Endothelial cell of umbilical vein (primary cell): Measurements from ENCODE around the gene AKAIN1. TPM values are rescaled to one million over a fixed set of nuclear protein-coding genes. Genes with fewer than 3 reads are reported as not detected.
A peak's percentile ranks its signal among the peaks of the same experiment; 100 is the strongest.

Experiments used
- Bru-seq: library from RNA; stranded (reverse); fragments of 400-500 nt; gene quantifications from one replicate; lab custom pipeline; 2021; lab: Mats Ljungman, UMichigan
- BruChase-seq, 2 experiments: library from RNA; stranded (reverse); fragments of 400-500 nt; gene quantifications; one replicate each; lab custom pipeline; 2021; lab: Mats Ljungman, UMichigan
- BruUV-seq: library from RNA; stranded (reverse); fragments of 400-500 nt; replicated peaks from 2 replicates; lab custom pipeline; 2021; lab: Mats Ljungman, UMichigan
- CTCF ChIA-PET: fragments of 300-600, 350-600 bp; sonication (Branson Sonifier 250); formaldehyde crosslinking; loops from one replicate; lab custom pipeline; 2021; ENCODE audit warnings: antibody characterized with exemption, inconsistent platforms; lab: Charles Lee
- POLR2A ChIA-PET: fragments of 300-600, 350-600 bp; sonication (Branson Sonifier 250); formaldehyde crosslinking; loops from one replicate; lab custom pipeline; 2021; ENCODE audit warnings: antibody characterized with exemption, inconsistent platforms; lab: Charles Lee
- DNase-seq: peaks from one replicate; pipeline ENCODE4 v3.0.0-alpha.2; 2011; ENCODE audit warnings: low read depth, low spot score
- FAIRE-seq: peaks from 2 replicates; lab custom pipeline; 2011; peaks lifted over from hg19 to GRCh38; lab: Jason Lieb, UNC
- H2AFZ ChIP-seq: 2 replicates; pipeline ENCODE4 v1.6.0; 2012; ENCODE audit warnings: low read depth, low read length, control low read depth, inconsistent platforms
- H3K27ac ChIP-seq: 2 replicates; pipeline ENCODE4 v1.5.1; 2011; ENCODE audit warnings: low read depth, mild to moderate bottlenecking, control low read depth, low read length, moderate library complexity; ENCODE audit not compliant: insufficient read depth
- H3K27me3 ChIP-seq, 2 experiments: 2 replicates each; pipeline versions ENCODE4 v1.6.0 to v1.6.1; 2011; ENCODE audit warnings: low read length in 2 of 2, mixed read lengths in 1 of 2; ENCODE audit not compliant: control insufficient read depth in 2 of 2, insufficient read depth in 2 of 2
- H3K36me3 ChIP-seq, 2 experiments: 2 replicates in 1 of 2; 3 replicates in 1 of 2; pipeline ENCODE4 v1.5.1; 2011; ENCODE audit warnings: low read length in 2 of 2, mild to moderate bottlenecking in 1 of 2, moderate library complexity in 1 of 2; ENCODE audit not compliant: control insufficient read depth in 2 of 2, insufficient read depth in 2 of 2; ENCODE audit errors: extremely low read depth in 1 of 2
- H3K4me1 ChIP-seq: 3 replicates; pipeline ENCODE4 v1.5.1; 2011; ENCODE audit warnings: mild to moderate bottlenecking, low read length; ENCODE audit not compliant: control insufficient read depth, insufficient read depth; ENCODE audit errors: extremely low read depth
- H3K4me2 ChIP-seq: 2 replicates; pipeline ENCODE4 v1.6.1; 2011; ENCODE audit warnings: low read length, control low read depth, mixed read lengths; ENCODE audit not compliant: insufficient read depth
- H3K4me3 ChIP-seq, 3 experiments: fragments of 200-600 bp in 1 of 3; sonication (generic), shearing (Covaris generic) in 1 of 3; replicated peaks in 1 of 3; 2 replicates each; pipeline ENCODE4 v1.5.1; 2011 to 2016; ENCODE audit warnings: control low read depth in 3 of 3, low read length in 3 of 3, mild to moderate bottlenecking in 2 of 3, inconsistent platforms in 1 of 3, low read depth in 1 of 3, moderate library complexity in 1 of 3; ENCODE audit not compliant: insufficient read depth in 1 of 3
- H3K79me2 ChIP-seq: 2 replicates; pipeline ENCODE4 v1.6.0; 2012; ENCODE audit warnings: low read length, inconsistent platforms; ENCODE audit not compliant: control insufficient read depth, insufficient read depth
- H3K9ac ChIP-seq: replicated peaks from 2 replicates; pipeline ENCODE3; 2011; ENCODE audit warnings: low read length, control low read depth; ENCODE audit not compliant: insufficient read depth; ENCODE audit errors: extremely low read depth
- H3K9me1 ChIP-seq: replicated peaks from 3 replicates; pipeline ENCODE4 v1.6.0; 2011; ENCODE audit warnings: mild to moderate bottlenecking, low read length; ENCODE audit not compliant: control insufficient read depth, insufficient read depth; ENCODE audit errors: extremely low read depth
- H3K9me3 ChIP-seq: replicated peaks from 2 replicates; pipeline ENCODE4 v1.5.1; 2012; ENCODE audit warnings: low read length, inconsistent platforms; ENCODE audit not compliant: control insufficient read depth, insufficient read depth
- H4K20me1 ChIP-seq: replicated peaks from 2 replicates; pipeline ENCODE3; 2011; ENCODE audit warnings: mild to moderate bottlenecking, low read length; ENCODE audit not compliant: control insufficient read depth, insufficient read depth; ENCODE audit errors: extremely low read depth
- CTCF ChIP-seq, 2 donors: IDR thresholded peaks; 1 replicate in 1 of 2; 2 replicates in 1 of 2; pipeline ENCODE4 v1.5.1; 2011; ENCODE audit warnings: low read length in 2 of 2, mild to moderate bottlenecking in 2 of 2, moderate library complexity in 2 of 2, control low read depth in 1 of 2, inconsistent platforms in 1 of 2, low read depth in 1 of 2; ENCODE audit not compliant: insufficient read depth in 1 of 2; ENCODE audit errors: extremely low read depth in 1 of 2
- EZH2 ChIP-seq: IDR thresholded peaks from 2 replicates; pipeline ENCODE4 v1.6.1; 2012; ENCODE audit warnings: borderline replicate concordance, low read depth, mild to moderate bottlenecking, moderate library complexity, low read length, inconsistent platforms; ENCODE audit not compliant: severe bottlenecking
- FOS ChIP-seq: IDR thresholded peaks from 2 replicates; pipeline ENCODE4 v1.6.1; 2011; ENCODE audit warnings: mild to moderate bottlenecking, low read length, moderate library complexity, borderline replicate concordance; ENCODE audit not compliant: insufficient read depth
- GATA2 ChIP-seq: IDR thresholded peaks from 2 replicates; pipeline ENCODE4 v1.7.0; 2011; ENCODE audit warnings: low read depth, mild to moderate bottlenecking, moderate library complexity, mixed read lengths, low read length; ENCODE audit not compliant: insufficient read length, insufficient read depth
- JUN ChIP-seq: IDR thresholded peaks from 2 replicates; pipeline ENCODE4 v1.6.1; 2011; ENCODE audit warnings: borderline replicate concordance, low read depth; ENCODE audit not compliant: insufficient read length, insufficient read depth
- MAX ChIP-seq: IDR thresholded peaks from 2 replicates; pipeline ENCODE4 v1.6.1; 2011; ENCODE audit not compliant: insufficient read depth, insufficient read length
- MYC ChIP-seq: IDR thresholded peaks from one replicate; pipeline ENCODE4 v1.6.1; 2011; ENCODE audit warnings: mild to moderate bottlenecking, low read depth, low read length
- POLR2A ChIP-seq: IDR thresholded peaks from 2 replicates; pipeline ENCODE4 v1.6.1; 2012; ENCODE audit warnings: low read depth, mild to moderate bottlenecking, control low read depth, low read length
- POLR2AphosphoS5 ChIP-seq: IDR thresholded peaks from 2 replicates; pipeline ENCODE4 v1.6.1; 2012; ENCODE audit warnings: low read depth, mild to moderate bottlenecking, control low read depth, low read length, moderate library complexity; ENCODE audit not compliant: insufficient read depth
- dilution Hi-C: fragments of 300-500 bp; cut with MboI; formaldehyde crosslinking; loops from one replicate; pipeline ENCODE4 v1.15.0; 2019; ENCODE audit warnings: low sequenced_read_pairs; ENCODE audit not compliant: extremely low pct_ligation_motif_present
- intact Hi-C: fragments of 100-400 bp; cut with micrococcal nuclease; formaldehyde crosslinking; loops from one replicate; pipeline ENCODE4 v1.10.0; 2022
- long read RNA-seq: library from polyadenylated mRNA; stranded (forward); transcript quantifications from one replicate; pipeline ENCODE4 v2.0.0, GENCODE V29; 2021
- polyA minus RNA-seq, 3 experiments: library from RNA; depleted of rRNA, polyadenylated mRNA; stranded (reverse); fragments of >200 nt; gene quantifications; 1 replicate in 1 of 3; 2 replicates in 2 of 3; pipeline ENCODE4 v1.2.3, GENCODE V29; 2011
- polyA plus RNA-seq, 4 experiments: library from polyadenylated mRNA; depleted of rRNA in 3 of 4; stranded (reverse) in 3 of 4; unstranded in 1 of 4; fragments of >200 nt; gene quantifications; 2 replicates each; pipeline versions ENCODE4 v1.2.1 to v1.2.3, GENCODE V29; 2011 to 2012; ENCODE audit warnings: missing spikeins in 1 of 4
- total RNA-seq: library from RNA; stranded (reverse); gene quantifications from 2 replicates; pipeline ENCODE4 v1.2.3, GENCODE V29; 2021

The AKAIN1 gene, protein sequence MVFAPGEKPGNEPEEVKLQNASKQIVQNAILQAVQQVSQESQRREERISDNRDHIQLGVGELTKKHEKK
- total RNA-seq (not detected in 2 replicates), polyA plus RNA-seq (not detected in 2 replicates), polyA minus RNA-seq (not detected in 2 replicates), Bru-seq, nascent RNA (not detected), BruChase-seq, experiment 1, labeled RNA remaining after a 6-hour chase (percentile 2 among the genes with signal in this experiment), BruChase-seq, experiment 2, labeled RNA remaining after a 2-hour chase (not detected)
- not detected in 2 replicates for polyA plus RNA-seq (2011; cell fraction: cytosol; rRNA removed)
- not detected in 2 replicates for polyA plus RNA-seq (2011; cell fraction: nucleus; rRNA removed)
- not detected in 2 replicates for polyA plus RNA-seq (2012)
- polyA minus RNA-seq (2011; cell fraction: cytosol; rRNA and poly(A)+ RNA removed) = not detected
- not detected in 2 replicates for polyA minus RNA-seq (2011; cell fraction: nucleus; rRNA and poly(A)+ RNA removed)
- long read RNA-seq = 0 reads

DNA sequence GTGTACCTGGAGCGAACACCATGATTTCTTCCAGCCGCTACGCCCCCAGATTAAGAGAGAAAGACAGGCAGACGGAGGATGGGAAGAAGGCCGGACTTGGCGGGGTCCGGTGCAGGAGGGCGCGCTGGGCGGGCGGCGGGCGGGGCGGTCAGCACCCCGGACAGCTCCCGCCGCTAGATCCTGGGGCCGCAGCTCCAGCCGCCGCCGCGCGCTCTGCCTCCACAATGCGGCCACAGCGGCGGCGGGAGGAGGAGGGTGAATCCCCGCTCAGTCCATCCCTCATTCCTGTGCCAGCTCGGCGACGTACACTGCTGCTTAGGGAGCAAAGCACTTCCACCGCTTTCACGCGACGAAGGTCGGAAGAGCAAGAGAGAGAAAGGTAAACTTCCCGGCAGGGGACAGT lies at the start of gene AKAIN1:
Gene AKAIN1 (minus strand): TSS at position 226 of the 403 bp plus-strand sequence. CDS start 204 bp downstream, at position 22.
- POLR2A ChIA-PET = interaction anchor here (0.6 kb wide), 1 partner anchor 43 kb away, joined by 3 read pairs; no protein-coding TSS in a partner anchor
- H3K9me3 ChIP-seq = no peaks in the 10 kb centered on the region
- FAIRE-seq (no peak), DNase-seq (peak; percentile 31)
- no peaks in the 10 kb centered on the region for H3K36me3 ChIP-seq
- CTCF ChIA-PET = no interaction called here
- TF ChIP-seq MAX = no peak
- TF ChIP-seq EZH2 = peak; percentile 66
- TF ChIP-seq MYC = no peak
- H3K79me2 ChIP-seq = no peaks in the 10 kb centered on the region
- no TSS peak for BruUV-seq
- dilution Hi-C loops = no loop called here
- H3K9me1 ChIP-seq = no peaks in the 10 kb centered on the region
- no peaks in the 10 kb centered on the region for H4K20me1 ChIP-seq
- H2AFZ ChIP-seq = no peak within 1 kb of the TSS
- intact Hi-C loops = no loop called here
- H3K4me2 ChIP-seq = no peak within 1 kb of the TSS
- no peaks in the 10 kb centered on the region for H3K4me1 ChIP-seq
- no peak within 1 kb of the TSS for H3K27ac ChIP-seq
- peaks cover 12 to 14% of the 10 kb centered on the region in 2 experiments for H3K27me3 ChIP-seq
- no peak within 1 kb of the TSS for H3K4me3 ChIP-seq
- H3K9ac ChIP-seq = no peak within 1 kb of the TSS

DNA sequence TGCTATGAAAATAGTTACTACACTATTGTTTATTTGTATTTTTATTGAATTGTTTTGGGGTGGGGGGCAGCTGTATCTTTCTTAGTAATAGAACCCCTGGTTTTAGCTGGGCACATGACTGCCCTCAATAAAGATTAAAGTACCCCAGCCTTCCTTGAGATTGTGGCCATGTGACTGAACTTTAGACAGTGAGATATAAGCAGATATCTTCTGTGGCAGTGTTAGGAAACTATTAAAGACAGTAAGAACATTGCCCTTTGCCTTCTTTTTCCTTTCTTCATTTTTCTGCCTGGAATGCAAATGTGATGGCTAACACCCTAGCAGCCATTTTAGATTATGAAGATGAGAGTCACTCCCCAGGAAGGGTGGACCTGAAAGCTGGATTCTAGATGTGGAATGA lies 47.9 kb upstream of the AKAIN1 start:
- Histone ChIP-seq H4K20me1 (no peaks in the 10 kb centered on the region), H3K4me3 (no peak overlapping the region), H3K27me3 (no peaks in the 10 kb centered on the region), H3K9me1 (no peaks in the 10 kb centered on the region), H3K4me1 (no peaks in the 10 kb centered on the region), H3K9me3 (no peaks in the 10 kb centered on the region), H3K36me3 (peaks cover 0 to 2% of the 10 kb centered on the region in 2 experiments), H3K9ac (no peak overlapping the region), H2AFZ (no peak overlapping the region), H3K79me2 (no peaks in the 10 kb centered on the region), H3K4me2 (no peak overlapping the region), H3K27ac (no peak overlapping the region)
- DNase-seq (no peak), FAIRE-seq (no peak)
- dilution Hi-C loops (no loop called here), intact Hi-C loops (no loop called here)
- BruUV-seq = no TSS peak
- ChIA-PET POLR2A (no interaction called here), CTCF (no interaction called here)
- TF ChIP-seq MAX (no peak), MYC (no peak), POLR2A (no peak), EZH2 (no peak), FOS (no peak), POLR2AphosphoS5 (no peak), JUN (no peak), CTCF (IDR thresholded peaks at IDR 0.05; ENCODE audit: extremely low read depth in 1 of 2, insufficient read depth in 1 of 2, low read depth in 1 of 2, low read length in 2 of 2) (no peak), GATA2 (no peak)
